HG02884 (cell line): Measurements from ENCODE around the gene PRAMEF11.

Source experiments
- ATAC-seq: cut with Tn5 transposase; IDR thresholded peaks from one replicate; pipeline ENCODE4 v1.9.1; 2021; ENCODE audit warnings: mild to moderate bottlenecking, moderate library complexity; ENCODE audit not compliant: unreplicated experiment

Gene PRAMEF11

GRCh38 chr1:12774801-12775345, 56.3 kb downstream of the PRAMEF11 start:
- no peak for ATAC-seq
